ENCODE data around the gene PBOV1.
"Not testable (repeated sequence)": the region's sequence is repeated elsewhere in the genome, so short reads cannot be mapped to it uniquely, and the experiment has no call there.

The PBOV1 gene

GRCh38 chr6:138235693-138236092 lies 17.4 kb upstream of the PBOV1 start:
- no peak for DNase-seq

- DNase-seq: no peak
Measured at GRCh38 chr6:138235205-138235604, 16.9 kb upstream of the PBOV1 start.

GRCh38 chr6:138234363-138234762 lies 16.1 kb upstream of the PBOV1 start:
- DNase-seq: no peak

GRCh38 chr6:138231381-138231886 lies 13.1 kb upstream of the PBOV1 start:
- DNase-seq: no peak

GRCh38 chr6:138230759-138231380 lies 12.6 kb upstream of the PBOV1 start:
- no peak for DNase-seq

- no peak for DNase-seq
Measured at GRCh38 chr6:138230221-138230620, 11.9 kb upstream of the PBOV1 start.

- DNase-seq: no peak
Measured at GRCh38 chr6:138229663-138230179, 11.4 kb upstream of the PBOV1 start.

- DNase-seq: no peak
Measured at GRCh38 chr6:138229072-138229471, 10.8 kb upstream of the PBOV1 start.

GRCh38 chr6:138227316-138227781 lies 9.1 kb upstream of the PBOV1 start:
- no peak for DNase-seq

GRCh38 chr6:138226700-138227315 lies 8.5 kb upstream of the PBOV1 start:
- no peak for DNase-seq

GRCh38 chr6:138225953-138226352 lies 7.7 kb upstream of the PBOV1 start:
- no peak for DNase-seq

- no peak for DNase-seq
Measured at GRCh38 chr6:138222901-138223546, 4.7 kb upstream of the PBOV1 start.

GRCh38 chr6:138219901-138220300 lies 1.6 kb upstream of the PBOV1 start:
- no peak for DNase-seq

- DNase-seq: no peak
Measured at GRCh38 chr6:138219398-138219797, 1.1 kb upstream of the PBOV1 start.

- DNase-seq: no peak
Measured at GRCh38 chr6:138215093-138215782, 3.1 kb downstream of the PBOV1 start.

GRCh38 chr6:138212530-138212929 lies 5.8 kb downstream of the PBOV1 start:
- not testable (repeated sequence) for DNase-seq

- DNase-seq: no peak
Measured at GRCh38 chr6:138211601-138212000, 6.7 kb downstream of the PBOV1 start.

GRCh38 chr6:138211048-138211581 lies 7.2 kb downstream of the PBOV1 start:
- DNase-seq: no peak

GRCh38 chr6:138206862-138207261 lies 11.4 kb downstream of the PBOV1 start:
- no peak for DNase-seq

GRCh38 chr6:138205437-138206094 lies 12.7 kb downstream of the PBOV1 start:
- DNase-seq: no peak

- DNase-seq: no peak
Measured at GRCh38 chr6:138204792-138205384, 13.4 kb downstream of the PBOV1 start.

- no peak for DNase-seq
Measured at GRCh38 chr6:138204303-138204702, 14.0 kb downstream of the PBOV1 start.
